ENCODE results near the gene CTNNA2. TPM values are rescaled to one million over a fixed set of nuclear protein-coding genes. Genes with fewer than 3 reads are reported as not detected.

CTNNA2 gene
- total RNA-seq, 1 experiment from 2014 or later, result 5.5 TPM

GRCh38 chr2:80068038-80068731 lies 555.3 kb downstream of the CTNNA2 start:
- no peak overlapping the region for H3K27ac Mint-ChIP-seq
- H2BK5ac ChIP-seq (ENCODE audit: insufficient read length, low read length), result no peak overlapping the region

More at GRCh38 chr2:80068038-80068731, 555.3 kb downstream of the CTNNA2 start:
- no peak overlapping the region for H2AFZ ChIP-seq (ENCODE audit: low read length)
- H2BK120ac ChIP-seq (ENCODE audit: low read depth, low read length, poor library complexity, severe bottlenecking), result no peak overlapping the region
- H3K9ac ChIP-seq (ENCODE audit: extremely low read depth, insufficient read length, low read length), result no peak overlapping the region
- H3K9me3 ChIP-seq (ENCODE audit: control insufficient read depth, low read depth, low read length), result no peaks in the 10 kb centered on the region
- H4K91ac ChIP-seq (ENCODE audit: insufficient read length, low read depth, low read length), result no peak overlapping the region
- no peaks in the 10 kb centered on the region for H3K27me3 Mint-ChIP-seq (ENCODE audit: low read depth)
- no peaks in the 10 kb centered on the region for H3K4me1 ChIP-seq (ENCODE audit: insufficient read depth, low read length)
- H3K23me2 ChIP-seq (ENCODE audit: insufficient read length, low read depth, low read length, poor library complexity, severe bottlenecking), result no peaks in the 10 kb centered on the region
- H3K79me2 ChIP-seq (ENCODE audit: insufficient read depth, low read length), result no peaks in the 10 kb centered on the region
- H3K79me1 ChIP-seq (ENCODE audit: insufficient read depth, low read depth, low read length, poor library complexity, severe bottlenecking), result no peaks in the 10 kb centered on the region
- H2BK15ac ChIP-seq (ENCODE audit: low read depth, low read length), result no peak overlapping the region
- TF ChIP-seq, protein P1, sequence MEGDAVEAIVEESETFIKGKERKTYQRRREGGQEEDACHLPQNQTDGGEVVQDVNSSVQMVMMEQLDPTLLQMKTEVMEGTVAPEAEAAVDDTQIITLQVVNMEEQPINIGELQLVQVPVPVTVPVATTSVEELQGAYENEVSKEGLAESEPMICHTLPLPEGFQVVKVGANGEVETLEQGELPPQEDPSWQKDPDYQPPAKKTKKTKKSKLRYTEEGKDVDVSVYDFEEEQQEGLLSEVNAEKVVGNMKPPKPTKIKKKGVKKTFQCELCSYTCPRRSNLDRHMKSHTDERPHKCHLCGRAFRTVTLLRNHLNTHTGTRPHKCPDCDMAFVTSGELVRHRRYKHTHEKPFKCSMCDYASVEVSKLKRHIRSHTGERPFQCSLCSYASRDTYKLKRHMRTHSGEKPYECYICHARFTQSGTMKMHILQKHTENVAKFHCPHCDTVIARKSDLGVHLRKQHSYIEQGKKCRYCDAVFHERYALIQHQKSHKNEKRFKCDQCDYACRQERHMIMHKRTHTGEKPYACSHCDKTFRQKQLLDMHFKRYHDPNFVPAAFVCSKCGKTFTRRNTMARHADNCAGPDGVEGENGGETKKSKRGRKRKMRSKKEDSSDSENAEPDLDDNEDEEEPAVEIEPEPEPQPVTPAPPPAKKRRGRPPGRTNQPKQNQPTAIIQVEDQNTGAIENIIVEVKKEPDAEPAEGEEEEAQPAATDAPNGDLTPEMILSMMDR (conservative IDR thresholded peaks at IDR 0.05), result no peak
- H4K8ac ChIP-seq (replicated peaks; ENCODE audit: insufficient read length, low read depth, low read length), result no peak overlapping the region
- no peak overlapping the region for H2BK20ac ChIP-seq (ENCODE audit: low read depth, low read length, poor library complexity, severe bottlenecking)
- H4K5ac ChIP-seq (ENCODE audit: insufficient read length, low read depth, low read length), result no peak overlapping the region
- no peaks in the 10 kb centered on the region for H3K9me3 Mint-ChIP-seq
- no peaks in the 10 kb centered on the region for H3K36me3 Mint-ChIP-seq (ENCODE audit: insufficient read depth in 1 of 3, low read depth in 3 of 3)
- no peak overlapping the region for H2BK12ac ChIP-seq (ENCODE audit: insufficient read length, low read depth, low read length)
- no peak overlapping the region for H3K18ac ChIP-seq (ENCODE audit: insufficient read length, low read depth, low read length)
- no peaks in the 10 kb centered on the region for H4K20me1 ChIP-seq (ENCODE audit: control insufficient read depth, insufficient read depth, insufficient read length)
- H3K4ac ChIP-seq (ENCODE audit: low read depth, low read length), result no peak overlapping the region
- peaks cover 0 to 7% of the 10 kb centered on the region in 2 experiments; a peak in 3 of 4 replicates for H3K4me1 Mint-ChIP-seq
- no peaks in the 10 kb centered on the region for H3K27me3 ChIP-seq (ENCODE audit: insufficient read depth, low read length)
- H3K4me3 Mint-ChIP-seq, result no peak overlapping the region
- no peak overlapping the region for H3K27ac ChIP-seq (ENCODE audit: insufficient read length, low read depth, low read length)
- H3K14ac ChIP-seq (ENCODE audit: insufficient read depth, low read length), result no peak overlapping the region
- H3T11ph ChIP-seq (ENCODE audit: low read length), result no peak overlapping the region
- no peak for DNase-seq
- H3K4me2 ChIP-seq (ENCODE audit: insufficient read depth, insufficient read length, low read length), result no peak overlapping the region
- WGBS (ENCODE audit: extremely low coverage, insufficient read length, low lambda C conversion rate), result no CpG with 5 or more reads among the region's 4 CpGs
- no peak overlapping the region for H3K23ac ChIP-seq (ENCODE audit: insufficient read length, low read depth, low read length)
- no peak overlapping the region for H2AK5ac ChIP-seq (ENCODE audit: insufficient read length, low read length)
- H3K56ac ChIP-seq (ENCODE audit: insufficient read length, low read depth, low read length), result no peak overlapping the region

Measured in H9 (cell line).